GM19025 (cell line): ENCODE results near the gene GSTA1.
"Not testable (repeated sequence)": the region's sequence is repeated elsewhere in the genome, so short reads cannot be mapped to it uniquely, and the experiment has no call there.

Experiments
- ATAC-seq: cut with Tn5 transposase; IDR thresholded peaks from one replicate; pipeline ENCODE4 v1.9.1; 2021; ENCODE audit warnings: mild to moderate bottlenecking, low read depth, moderate library complexity; ENCODE audit not compliant: unreplicated experiment

The GSTA1 gene

GRCh38 chr6:52760105-52760765 is 43.4 kb downstream of the GSTA1 start:
- no peak for ATAC-seq

GRCh38 chr6:52759085-52759484 is 44.5 kb downstream of the GSTA1 start:
- no peak for ATAC-seq

GRCh38 chr6:52757651-52758338 is 45.8 kb downstream of the GSTA1 start:
- ATAC-seq: not testable (repeated sequence)

- no peak for ATAC-seq
These were observed 49.2 kb downstream of the GSTA1 start for GRCh38 chr6:52754443-52754842.

GRCh38 chr6:52753137-52753536 is 50.5 kb downstream of the GSTA1 start:
- not testable (repeated sequence) for ATAC-seq

GRCh38 chr6:52752310-52752709 is 51.3 kb downstream of the GSTA1 start:
- no peak for ATAC-seq

- ATAC-seq: no peak
These were observed 54.0 kb downstream of the GSTA1 start for GRCh38 chr6:52749556-52750152.

GRCh38 chr6:52747301-52747700 is 56.3 kb downstream of the GSTA1 start:
- ATAC-seq: not testable (repeated sequence)

- ATAC-seq: no peak
These were observed 57.4 kb downstream of the GSTA1 start for GRCh38 chr6:52746213-52746612.

- no peak for ATAC-seq
These were observed 57.8 kb downstream of the GSTA1 start for GRCh38 chr6:52745764-52746201.

- ATAC-seq: no peak
These were observed 61.7 kb downstream of the GSTA1 start for GRCh38 chr6:52741872-52742271.
